Skin epidermis (tissue), 12 donors: ENCODE measurements around the gene TRAF3IP3.
A peak's percentile ranks its signal among the peaks of the same experiment; 100 is the strongest.
"Not testable (repeated sequence)": the region's sequence is repeated elsewhere in the genome, so short reads cannot be mapped to it uniquely, and the experiment has no call there.

Experiments
- H3K27ac ChIP-seq, 21 experiments: fragments of 200-600 bp; sonication (generic) in 11 of 21; one replicate each; pipeline ENCODE4 v1.5.0; 2020; ENCODE audit warnings: mild to moderate bottlenecking in 3 of 21, inconsistent platforms in 2 of 21, moderate library complexity in 2 of 21
- H3K4me3 ChIP-seq, 7 experiments: fragments of 200-600 bp; sonication (generic) in 2 of 7; one replicate each; pipeline ENCODE4 v1.5.0; 2020; ENCODE audit warnings: inconsistent platforms in 2 of 7, mild to moderate bottlenecking in 2 of 7, moderate library complexity in 1 of 7

The TRAF3IP3 gene

DNA sequence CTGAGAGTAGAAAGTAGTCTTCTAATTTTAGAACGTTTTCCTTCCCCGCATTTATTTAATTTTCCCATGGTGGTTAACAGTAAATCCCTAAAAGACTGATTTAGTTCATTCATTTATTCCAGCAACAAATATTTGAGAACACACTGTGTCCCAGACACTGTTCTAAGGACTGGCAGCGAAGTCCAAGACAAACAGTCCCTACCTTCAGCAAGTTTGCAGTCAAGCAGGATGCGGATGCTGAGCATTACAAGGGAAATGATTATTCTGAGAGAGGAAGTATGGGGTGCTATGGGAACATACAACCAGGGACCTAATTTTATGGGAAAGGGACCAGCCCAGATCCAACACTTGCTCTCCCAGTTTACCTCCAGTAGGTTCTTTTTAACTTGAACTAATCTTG lies 29.7 kb downstream of the TRAF3IP3 start:
- H3K27ac ChIP-seq = peak overlapping the region in 7 of 21 experiments; percentile 80 to 91 (median 91)
- H3K4me3 ChIP-seq = no peak overlapping the region

DNA sequence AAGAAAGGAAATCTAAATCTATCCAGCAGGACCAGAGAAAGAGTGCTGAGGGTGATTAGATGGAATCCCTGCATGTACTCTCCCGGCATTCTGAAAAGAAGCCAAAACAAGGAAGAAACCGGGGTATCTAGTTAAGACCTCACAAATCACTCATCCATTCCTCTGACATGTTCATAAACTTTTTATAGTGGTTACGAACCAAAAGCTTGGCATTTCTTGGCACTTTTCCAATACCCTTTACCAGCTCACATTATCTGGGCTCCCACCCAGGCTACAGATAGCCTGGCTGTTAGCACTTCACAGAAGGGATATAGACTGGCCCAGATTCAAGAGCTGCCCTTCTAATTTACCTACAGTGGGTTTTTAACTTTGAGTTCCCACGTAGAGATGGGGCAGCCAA lies 30.3 kb downstream of the TRAF3IP3 start:
- no peak overlapping the region for H3K4me3 ChIP-seq
- peak overlapping the region in 3 of 21 experiments; percentile 12 to 80 (median 41) for H3K27ac ChIP-seq

DNA sequence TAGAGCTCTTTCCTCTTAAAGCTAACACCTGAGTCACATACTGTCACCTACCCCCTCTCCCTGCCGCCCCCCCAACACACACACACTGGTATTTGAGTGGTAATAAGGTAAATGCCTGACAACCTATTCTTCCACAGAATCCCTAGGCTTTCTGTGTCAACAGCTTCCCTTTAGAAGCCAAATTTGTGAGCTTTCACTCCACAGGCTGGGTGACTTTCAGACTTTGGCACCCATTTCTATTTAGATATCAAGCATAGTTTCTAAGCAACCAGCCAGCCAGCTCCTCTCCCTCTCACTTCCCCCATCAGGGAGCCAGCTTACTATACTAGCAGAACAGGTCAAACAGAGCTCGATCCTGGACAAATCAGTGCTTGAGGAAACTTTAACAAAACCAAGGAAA lies 31.7 kb downstream of the TRAF3IP3 start:
- peak overlapping the region in 10 of 21 experiments; percentile 15 to 62 (median 33) for H3K27ac ChIP-seq
- no peak overlapping the region for H3K4me3 ChIP-seq

DNA sequence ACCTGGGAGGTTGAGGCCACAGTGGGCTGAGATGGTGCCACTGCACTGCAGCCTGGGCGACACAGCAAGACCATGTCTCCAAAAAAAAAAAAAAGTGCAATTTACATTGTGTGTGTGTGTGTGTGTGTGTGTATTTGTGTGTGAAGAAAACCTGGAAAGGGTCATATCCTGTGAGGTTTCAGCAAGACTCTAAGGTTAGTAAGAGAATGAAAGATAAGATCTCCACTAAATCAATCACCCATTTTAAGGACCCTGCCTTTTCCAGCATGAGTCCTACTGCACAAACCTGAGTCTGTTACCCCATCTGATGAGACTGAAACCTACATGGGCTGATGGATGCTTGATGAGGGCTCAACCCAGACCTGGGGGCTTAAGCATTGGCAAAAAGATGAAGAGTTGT lies 33.4 kb downstream of the TRAF3IP3 start:
- H3K27ac ChIP-seq = no peak overlapping the region
- H3K4me3 ChIP-seq = no peak overlapping the region

DNA sequence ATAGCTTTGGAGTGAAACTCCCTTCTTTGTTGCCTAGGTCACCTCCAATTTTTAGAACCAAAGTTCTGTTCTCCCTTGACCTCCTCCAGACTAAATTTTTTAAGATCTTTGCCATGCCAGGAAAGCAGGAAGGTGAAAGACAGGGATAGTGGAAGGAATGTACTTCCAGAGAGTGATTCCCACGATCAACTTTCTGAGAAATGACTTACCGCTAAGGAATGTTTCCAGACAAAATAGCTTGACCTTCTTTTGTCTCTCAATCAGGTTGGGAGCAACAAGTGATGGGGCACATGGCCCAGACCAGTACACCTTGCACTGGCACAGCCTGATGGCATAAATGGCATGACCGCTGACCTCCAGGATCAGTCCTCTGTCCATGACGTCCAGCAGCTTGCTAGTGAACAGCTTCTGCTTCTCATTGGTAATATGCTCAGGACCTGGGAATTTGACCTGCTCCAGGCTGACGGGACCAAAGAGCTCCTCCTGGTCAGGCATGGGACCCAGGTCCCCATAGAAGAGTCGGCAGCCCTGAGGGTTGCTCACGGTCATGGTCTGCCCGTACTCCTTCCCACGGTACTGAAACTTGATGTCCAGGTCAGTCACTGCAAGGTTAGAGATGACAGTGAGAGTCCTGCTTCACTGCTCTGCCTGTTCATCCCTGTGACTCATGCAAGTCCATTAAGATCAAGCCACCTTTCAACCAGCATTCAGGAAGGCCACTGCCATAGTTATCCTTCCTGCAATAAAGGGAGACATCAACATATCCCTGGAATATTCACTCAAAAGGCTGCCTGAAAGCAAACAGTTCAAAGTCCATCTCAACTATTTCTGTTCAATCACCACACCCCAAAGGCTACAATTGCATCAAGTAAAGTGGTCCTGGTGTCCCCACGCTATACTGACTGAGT lies 34.7 kb downstream of the TRAF3IP3 start:
- Histone ChIP-seq H3K4me3 (no peak overlapping the region), H3K27ac (no peak overlapping the region)

DNA sequence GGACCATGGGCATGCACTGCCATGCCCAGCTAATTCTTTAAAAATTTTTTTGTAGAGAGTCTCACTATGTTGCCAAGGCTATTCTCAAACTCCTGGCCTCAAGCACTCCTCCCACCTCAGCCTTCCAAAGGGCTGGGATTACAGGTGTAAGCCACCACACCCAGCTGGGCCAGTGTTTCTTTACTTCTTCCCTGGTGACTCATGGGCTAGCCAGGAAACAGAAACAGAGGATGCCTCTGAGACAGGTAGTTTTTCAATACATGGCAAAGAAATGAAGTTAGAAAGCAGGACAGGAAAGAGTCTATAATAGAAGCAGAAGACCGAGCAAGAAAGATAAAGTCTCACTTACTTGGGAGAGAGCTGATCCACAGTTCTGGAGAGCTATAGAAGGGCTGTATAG lies 36.1 kb downstream of the TRAF3IP3 start:
- H3K4me3 ChIP-seq = no peak overlapping the region
- H3K27ac ChIP-seq = no peak overlapping the region

DNA sequence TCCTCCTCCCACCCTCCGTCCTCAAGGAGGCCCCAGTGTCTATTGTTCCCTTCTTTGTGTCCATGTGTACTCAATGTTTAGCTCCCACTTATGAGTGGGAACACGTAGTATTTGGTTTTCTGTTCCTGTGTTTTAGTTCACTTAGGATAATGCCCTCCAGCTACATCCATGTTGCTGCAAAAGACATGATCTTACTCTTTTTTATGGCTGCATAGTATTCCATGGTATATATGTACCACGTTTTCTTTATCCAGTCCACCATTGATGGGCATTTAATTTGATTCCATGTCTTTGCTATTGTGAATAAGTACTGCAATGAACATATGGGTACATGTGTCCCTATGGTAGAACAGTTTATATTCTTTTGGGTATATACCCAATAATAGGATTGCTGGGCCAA lies 37.9 kb downstream of the TRAF3IP3 start:
- not testable (repeated sequence) for H3K4me3 ChIP-seq, H3K27ac ChIP-seq

DNA sequence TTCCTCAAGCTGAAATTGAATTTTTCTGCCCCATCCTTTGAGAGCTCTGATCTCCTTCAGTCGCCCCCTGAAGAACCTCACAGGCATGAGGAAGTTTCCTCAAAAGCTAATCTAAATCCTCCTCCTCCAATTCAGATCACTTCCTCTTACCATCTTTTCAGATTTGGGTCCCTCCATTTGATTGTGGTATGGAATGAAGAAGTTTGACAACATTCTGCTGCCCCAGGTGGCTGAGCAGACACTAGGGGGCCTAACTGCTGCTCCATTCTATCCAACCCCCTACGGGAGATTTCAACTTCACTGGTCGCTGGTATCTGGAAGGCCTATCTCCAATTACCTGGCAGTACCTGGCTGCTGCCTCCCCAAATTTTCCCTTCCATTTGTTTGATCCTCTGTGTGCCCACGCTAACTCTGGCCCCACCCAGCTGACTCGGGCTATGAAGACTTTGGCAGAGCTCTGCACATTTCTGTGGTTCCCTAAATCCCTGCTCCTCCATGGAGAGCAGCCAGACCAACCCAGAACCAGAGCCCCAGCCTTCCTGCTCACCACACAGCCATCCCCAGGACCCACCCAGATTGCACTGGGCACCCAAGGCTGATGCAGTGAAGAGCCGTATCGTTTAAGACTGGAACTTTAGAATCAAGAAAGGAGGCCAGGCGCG lies 42.3 kb downstream of the TRAF3IP3 start:
- no peak overlapping the region for H3K4me3 ChIP-seq
- H3K27ac ChIP-seq = peak overlapping the region in 2 of 21 experiments; percentile 5 to 52

DNA sequence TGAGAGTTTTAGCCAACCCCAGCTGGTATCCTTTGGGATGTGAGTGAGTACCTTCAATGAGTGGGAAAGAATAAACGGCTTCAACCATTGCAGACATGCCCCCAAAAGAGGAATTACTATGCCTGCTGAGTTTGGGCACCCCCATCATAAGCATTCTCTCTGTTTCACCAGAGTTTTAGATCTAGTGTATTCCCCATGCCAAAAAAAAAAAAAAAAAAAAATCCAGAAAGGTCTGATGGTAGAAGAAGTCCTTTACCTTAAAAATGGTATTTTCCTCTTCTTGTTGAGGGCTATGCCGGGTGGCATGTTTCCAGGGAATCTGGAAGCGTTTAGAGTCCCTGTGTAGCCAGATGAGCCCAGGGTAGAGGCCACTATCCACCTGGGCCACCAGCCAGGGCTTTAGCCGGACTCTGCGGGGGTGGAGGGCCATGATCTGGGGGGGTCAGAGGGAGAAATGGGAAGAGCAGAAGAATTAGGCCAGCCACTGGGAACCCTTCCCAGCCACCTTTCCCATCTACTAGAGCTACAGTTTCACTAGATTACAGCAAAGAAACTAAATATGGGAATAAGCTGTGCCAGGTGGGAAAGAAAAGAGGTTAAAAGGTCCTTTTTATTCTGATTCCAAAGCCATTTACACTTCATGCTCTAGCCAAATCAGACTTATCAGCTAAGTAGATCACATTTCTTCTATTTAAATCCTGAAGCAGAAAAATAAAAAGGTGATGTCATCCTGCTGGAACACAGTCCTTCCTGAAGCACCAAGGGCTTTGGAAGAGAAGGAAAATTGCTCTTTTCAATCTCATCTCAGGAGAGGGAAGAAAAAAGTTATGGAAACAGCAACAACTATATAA lies 45.4 kb downstream of the TRAF3IP3 start:
- Histone ChIP-seq H3K4me3 (peak overlapping the region in 1 of 7 experiments; percentile 60), H3K27ac (peak overlapping the region in 6 of 21 experiments; percentile 2 to 60 (median 29))

DNA sequence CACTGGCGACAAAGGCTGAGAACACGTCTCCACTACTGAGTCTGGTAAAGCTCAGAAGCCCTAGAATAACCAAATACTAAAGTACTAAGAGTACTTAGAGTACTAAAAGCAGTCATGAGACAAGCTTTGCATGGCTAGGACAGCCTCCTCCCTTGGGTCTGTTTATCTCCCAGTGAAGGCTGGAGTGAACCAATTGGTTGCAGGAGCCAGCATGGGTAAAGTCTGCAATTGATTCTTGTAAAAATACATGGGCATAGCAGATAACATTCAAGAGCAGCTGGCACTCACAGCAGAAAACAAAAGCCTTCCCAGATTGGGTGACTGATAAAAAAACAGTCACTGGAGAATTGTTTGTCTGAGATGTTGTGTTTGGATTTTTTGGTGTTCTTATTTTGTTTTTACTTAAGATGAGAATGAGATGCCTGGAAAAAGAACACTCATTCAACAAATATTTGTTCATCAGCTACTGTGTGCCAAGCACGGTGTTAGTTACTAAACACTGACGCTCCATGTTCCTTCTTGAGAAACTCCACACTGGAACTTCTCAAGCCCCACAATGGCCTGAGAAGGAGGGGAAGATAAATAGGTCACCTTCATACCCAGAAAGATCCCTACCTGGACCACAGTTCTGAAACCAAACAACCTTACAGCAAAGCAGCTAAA lies 46.4 kb downstream of the TRAF3IP3 start:
- Histone ChIP-seq H3K27ac (peak overlapping the region in 10 of 21 experiments; percentile 3 to 60 (median 38)), H3K4me3 (peak overlapping the region in 2 of 7 experiments; percentile 60 to 61)

DNA sequence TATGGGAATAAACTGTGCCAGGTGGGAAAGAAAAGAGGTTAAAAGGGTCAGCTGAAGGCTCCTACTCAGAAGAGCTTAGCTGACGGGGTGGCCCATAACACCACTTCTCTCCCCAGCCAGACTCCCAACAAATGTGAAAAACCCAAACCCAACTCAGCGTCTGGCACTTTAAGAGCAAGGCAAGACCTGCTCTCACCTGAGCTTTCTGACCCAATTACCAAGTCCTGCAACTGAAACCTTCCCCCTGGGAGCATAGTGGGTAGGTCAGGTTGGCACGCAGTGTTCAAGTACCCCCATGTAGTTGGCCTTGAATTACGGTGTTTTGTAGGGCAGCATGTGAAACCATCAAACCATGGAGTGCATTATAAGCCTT lies 46.9 kb downstream of the TRAF3IP3 start:
- Histone ChIP-seq H3K27ac (peak overlapping the region in 7 of 21 experiments; percentile 3 to 52 (median 32)), H3K4me3 (peak overlapping the region in 3 of 7 experiments; percentile 15 to 61 (median 60))

DNA sequence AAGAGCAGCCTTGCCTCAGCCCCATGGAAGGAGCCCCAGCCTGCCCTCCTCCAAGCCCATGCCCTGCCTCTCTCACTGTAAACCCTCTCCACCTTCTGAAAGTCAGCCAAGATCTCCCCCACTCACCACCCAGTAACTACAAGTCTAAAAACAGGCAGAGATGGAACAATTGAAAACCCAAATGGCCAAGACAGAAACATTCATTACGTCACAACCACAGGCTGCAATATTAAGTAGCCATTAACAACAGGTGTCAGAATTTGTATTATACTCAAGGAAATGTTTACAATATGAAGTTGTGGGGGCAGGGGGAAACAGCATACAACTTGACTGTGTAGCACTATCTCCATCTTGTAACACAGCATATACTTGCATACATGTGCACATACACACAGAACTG lies 47.7 kb downstream of the TRAF3IP3 start:
- Histone ChIP-seq H3K4me3 (peak overlapping the region in 5 of 7 experiments; percentile 15 to 64 (median 60)), H3K27ac (peak overlapping the region in 2 of 21 experiments; percentile 28 to 32)

DNA sequence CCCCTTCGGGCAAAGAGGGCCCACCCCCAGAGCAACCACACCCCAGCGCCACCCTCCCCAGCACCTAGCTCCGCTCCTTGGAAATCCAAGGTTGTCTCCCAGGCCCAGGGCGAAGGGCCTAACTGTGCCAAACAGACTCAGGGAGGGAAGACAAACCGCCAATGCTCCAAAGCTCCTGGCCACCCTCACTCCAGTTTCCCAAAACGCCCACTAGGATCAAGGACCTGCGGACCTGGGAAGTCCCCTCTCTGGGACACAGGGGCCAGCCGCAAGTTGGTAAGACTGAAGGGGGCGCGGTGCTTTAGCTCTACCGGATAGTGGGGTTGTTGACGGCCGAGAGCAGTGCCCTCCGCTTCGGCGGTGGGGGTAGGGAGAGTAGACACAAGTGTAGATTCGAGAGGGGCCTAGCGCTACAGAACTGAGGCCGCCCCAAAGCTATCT lies 49.5 kb downstream of the TRAF3IP3 start:
- H3K4me3 ChIP-seq = peak overlapping the region; percentile 38 to 64 (median 59)
- peak overlapping the region; percentile 60 to 97 (median 89) for H3K27ac ChIP-seq

DNA sequence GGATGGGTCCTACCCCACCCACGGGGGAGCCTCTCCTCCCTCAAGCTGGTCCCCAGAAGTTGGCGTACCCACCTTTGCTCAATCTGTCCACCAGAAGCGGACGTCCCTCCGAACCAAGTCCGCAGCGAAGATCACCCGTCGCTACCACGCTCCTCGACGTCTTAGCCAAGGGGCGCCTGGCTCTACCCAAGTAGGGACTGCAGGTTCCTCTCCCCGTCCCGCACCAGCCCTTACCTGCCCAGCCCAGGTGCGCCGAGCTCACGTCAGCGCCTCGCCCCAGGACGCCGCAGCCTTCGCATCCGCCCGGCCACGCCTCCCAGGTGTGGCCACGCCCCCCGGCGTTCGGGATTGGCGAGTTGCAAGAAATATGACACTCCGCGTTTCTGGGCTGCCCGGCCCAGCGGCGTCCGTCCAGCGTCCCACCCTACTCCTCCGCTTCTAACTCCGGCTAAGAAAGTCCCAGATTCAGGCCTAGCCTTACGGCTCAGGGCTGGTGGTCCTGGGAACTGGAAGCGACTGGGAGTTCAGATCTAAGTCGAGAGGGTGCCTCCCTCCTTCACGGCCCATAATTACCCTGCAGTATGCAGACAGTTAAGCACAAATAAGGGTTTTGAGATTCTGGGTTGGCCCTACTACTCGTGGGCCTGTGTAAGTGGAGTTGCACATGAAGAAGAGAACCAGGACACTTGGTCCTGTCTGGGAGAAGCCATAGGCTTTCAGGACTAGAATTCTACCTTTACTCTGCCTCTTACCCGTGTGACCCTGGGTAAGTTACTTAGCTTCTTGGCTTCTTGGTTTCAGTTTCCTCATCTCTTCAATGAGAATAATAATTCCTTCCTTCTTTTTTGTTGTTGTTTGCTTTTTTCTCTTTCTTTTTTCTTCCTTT lies 50.3 kb downstream of the TRAF3IP3 start, which contains the start of gene IRF6:
TSS of gene IRF6 (minus strand) at position 268 of the 886 bp plus-strand sequence. CDS start 4,729 bp downstream, outside the sequence.
- H3K4me3 ChIP-seq = peak within 1 kb of the TSS; percentile 38 to 64 (median 59)
- peak within 1 kb of the TSS; percentile 80 to 97 (median 90) for H3K27ac ChIP-seq

DNA sequence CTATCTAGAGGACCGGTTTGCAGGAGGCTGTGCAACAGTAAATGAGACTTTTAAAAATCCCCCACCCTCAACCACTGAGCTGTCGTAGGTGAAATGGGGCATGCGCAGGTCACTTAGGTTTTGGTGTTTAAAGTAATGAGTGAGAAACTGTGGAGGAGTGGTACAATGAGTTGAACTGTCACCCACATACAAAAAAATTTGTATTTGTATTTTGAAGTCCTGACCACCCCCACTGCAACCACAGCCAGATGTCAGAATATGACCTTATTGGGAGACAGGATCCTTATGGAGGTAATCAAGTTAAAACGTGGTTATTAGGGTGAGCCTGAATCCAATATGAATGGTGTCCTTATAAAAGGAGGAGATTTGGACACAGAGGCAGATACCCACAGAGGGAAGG lies 51.7 kb downstream of the TRAF3IP3 start:
- H3K27ac ChIP-seq = peak overlapping the region in 3 of 21 experiments; percentile 8 to 88 (median 29)
- H3K4me3 ChIP-seq = no peak overlapping the region

DNA sequence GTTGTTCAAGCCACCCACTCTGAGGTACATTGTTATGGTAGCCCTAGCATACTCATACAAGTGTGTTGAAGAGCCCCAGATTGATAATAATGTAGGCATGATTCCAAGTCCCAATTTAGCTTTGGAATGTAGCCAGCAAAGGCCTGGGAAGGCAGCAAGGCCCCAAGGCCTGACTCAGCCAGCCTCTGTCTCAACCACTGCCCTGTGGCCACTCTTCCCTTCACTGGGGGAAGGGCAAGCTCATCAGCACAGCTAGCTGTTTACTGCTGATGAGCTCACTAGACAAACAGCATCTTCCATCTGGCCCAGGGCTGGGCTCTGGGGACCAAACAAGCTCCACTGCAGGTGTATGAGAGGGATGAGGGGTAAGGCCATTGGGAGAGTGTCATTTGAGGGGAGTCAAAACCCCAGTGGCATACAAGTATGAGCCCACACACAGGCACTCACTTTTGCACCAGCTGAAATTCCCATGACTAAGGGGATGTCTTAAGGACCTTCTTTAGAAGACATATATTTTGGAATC lies 52.3 kb downstream of the TRAF3IP3 start:
- peak overlapping the region in 3 of 21 experiments; percentile 9 to 88 (median 29) for H3K27ac ChIP-seq
- no peak overlapping the region for H3K4me3 ChIP-seq

DNA sequence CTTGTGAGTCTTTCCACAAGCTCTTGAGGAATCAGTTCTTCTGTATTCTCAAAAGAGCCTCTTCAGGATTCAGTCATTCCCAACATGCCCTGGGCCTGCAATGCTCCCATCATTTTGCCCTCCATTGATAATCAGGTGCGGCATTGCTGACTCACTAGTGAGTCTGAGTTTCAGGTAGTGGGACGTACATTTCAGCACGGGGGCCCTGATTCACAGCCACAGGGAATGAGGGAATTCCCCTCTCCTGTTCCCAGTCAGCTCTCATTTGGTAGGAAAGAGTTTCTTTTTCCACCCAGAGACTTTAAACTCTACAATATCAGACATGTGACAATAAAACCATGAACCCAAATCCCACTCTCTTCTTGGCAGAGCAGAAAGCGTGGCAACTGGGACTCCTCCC lies 53.8 kb downstream of the TRAF3IP3 start:
- Histone ChIP-seq H3K27ac (peak overlapping the region in 3 of 21 experiments; percentile 18 to 59 (median 32)), H3K4me3 (no peak overlapping the region)

DNA sequence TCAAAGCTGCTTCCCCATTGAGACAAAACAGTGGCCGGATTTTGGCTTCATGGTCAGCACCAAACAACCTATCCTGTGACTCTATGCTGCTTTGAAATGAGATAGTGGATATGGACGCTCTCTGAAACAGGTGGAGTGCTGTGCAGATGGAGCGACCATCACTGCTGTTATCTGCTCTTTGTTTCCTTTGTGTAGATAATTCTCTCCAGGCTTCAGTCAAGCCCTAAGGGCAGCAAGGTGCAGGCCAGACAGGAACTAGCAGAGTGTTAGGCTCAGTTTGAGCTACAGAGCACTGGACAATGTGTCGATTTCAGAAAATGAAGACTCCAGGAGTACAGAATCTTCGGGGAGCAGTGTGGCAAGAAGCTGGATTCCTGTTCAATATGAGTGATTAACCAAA lies 54.9 kb downstream of the TRAF3IP3 start:
- H3K27ac ChIP-seq = no peak overlapping the region
- no peak overlapping the region for H3K4me3 ChIP-seq
